MG63 (cell line): ENCODE data around the gene EMILIN1. TPM values are rescaled to one million over a fixed set of nuclear protein-coding genes. Genes with fewer than 3 reads are reported as not detected.
A peak's percentile ranks its signal among the peaks of the same experiment; 100 is the strongest.

Experiments used
- DNase-seq: peaks from one replicate; pipeline ENCODE4 v3.0.0-alpha.2; 2020
- H3K27me3 ChIP-seq: fragments of 250-450 bp; sonication (Bioruptor Pico); 2 replicates; pipeline ENCODE4 v1.5.1; 2020; ENCODE audit warnings: mild to moderate bottlenecking, moderate library complexity
- H3K36me3 ChIP-seq: fragments of 250-450 bp; sonication (Bioruptor Pico); 2 replicates; pipeline ENCODE4 v1.5.1; 2020; ENCODE audit warnings: mild to moderate bottlenecking, moderate library complexity
- H3K4me3 ChIP-seq: fragments of 250-450 bp; sonication (Bioruptor Pico); 2 replicates; pipeline ENCODE4 v1.5.1; 2020; ENCODE audit warnings: mild to moderate bottlenecking, moderate library complexity
- H3K9me3 ChIP-seq: fragments of 250-450 bp; sonication (Bioruptor Pico); 2 replicates; pipeline ENCODE4 v1.5.1; 2020; ENCODE audit warnings: mild to moderate bottlenecking, moderate library complexity
- total RNA-seq: library from RNA; depleted of rRNA; stranded (reverse); fragments of >200 nt; shearing (Covaris generic); gene quantifications from 2 replicates; pipeline ENCODE4 v1.2.3, GENCODE V29; 2014; ENCODE audit warnings: low replicate concordance

Gene EMILIN1
- total RNA-seq, 1 experiment from 2014 or later: 144 TPM

GRCh38 chr2:27085062-27085672 is 6.8 kb downstream of the EMILIN1 start:
- no peak for DNase-seq
- Histone ChIP-seq H3K9me3 (no peaks in the 10 kb centered on the region), H3K27me3 (no peaks in the 10 kb centered on the region), H3K36me3 (peaks cover 24% of the 10 kb centered on the region), H3K4me3 (peak overlapping the region; percentile 57; the same call in 1 of the 2 replicates)

GRCh38 chr2:27085673-27086089 is 7.3 kb downstream of the EMILIN1 start:
- H3K9me3 ChIP-seq: no peaks in the 10 kb centered on the region
- peaks cover 20% of the 10 kb centered on the region for H3K36me3 ChIP-seq
- DNase-seq: peak; percentile 78
- H3K4me3 ChIP-seq: peak overlapping the region; percentile 57
- H3K27me3 ChIP-seq: no peaks in the 10 kb centered on the region

- DNase-seq: peak; percentile 92
- peaks cover 17% of the 10 kb centered on the region for H3K36me3 ChIP-seq
- peak overlapping the region; percentile 57 for H3K4me3 ChIP-seq
- no peaks in the 10 kb centered on the region for H3K27me3 ChIP-seq
- H3K9me3 ChIP-seq: no peaks in the 10 kb centered on the region
These were observed 7.8 kb downstream of the EMILIN1 start for GRCh38 chr2:27086090-27086723.

GRCh38 chr2:27086724-27087593 is 8.5 kb downstream of the EMILIN1 start, which contains the start of gene KHK:
KHK (plus strand) TSS chr2:27086772; CDS start chr2:27087260, 488 bp downstream.
- DNase-seq: no peak
- no peaks in the 10 kb centered on the region for H3K27me3 ChIP-seq

GRCh38 chr2:27087823-27088410 is 9.5 kb downstream of the EMILIN1 start:
- Histone ChIP-seq H3K27me3 (no peaks in the 10 kb centered on the region), H3K9me3 (no peaks in the 10 kb centered on the region), H3K36me3 (peaks cover 7% of the 10 kb centered on the region), H3K4me3 (no peak overlapping the region)
- DNase-seq: no peak

More at GRCh38 chr2:27086724-27087593, 8.5 kb downstream of the EMILIN1 start, which contains the start of gene KHK:
- Histone ChIP-seq H3K9me3 (no peaks in the 10 kb centered on the region), H3K4me3 (peak within 1 kb of the TSS; percentile 57), H3K36me3 (peaks cover 10% of the 10 kb centered on the region)

- H3K36me3 ChIP-seq: peaks cover 7% of the 10 kb centered on the region
- DNase-seq: no peak
- no peak overlapping the region for H3K4me3 ChIP-seq
- no peaks in the 10 kb centered on the region for H3K27me3 ChIP-seq
- no peaks in the 10 kb centered on the region for H3K9me3 ChIP-seq
These were observed 10.2 kb downstream of the EMILIN1 start for GRCh38 chr2:27088634-27089033.

- Histone ChIP-seq H3K4me3 (no peak overlapping the region), H3K36me3 (peaks cover 7% of the 10 kb centered on the region), H3K27me3 (no peaks in the 10 kb centered on the region), H3K9me3 (no peaks in the 10 kb centered on the region)
- no peak for DNase-seq
These were observed 10.9 kb downstream of the EMILIN1 start for GRCh38 chr2:27089111-27089954.

GRCh38 chr2:27091746-27092695 is 13.6 kb downstream of the EMILIN1 start:
- no peaks in the 10 kb centered on the region for H3K27me3 ChIP-seq
- no peak for DNase-seq
- H3K9me3 ChIP-seq: no peaks in the 10 kb centered on the region
- H3K4me3 ChIP-seq: no peak overlapping the region
- H3K36me3 ChIP-seq: no peaks in the 10 kb centered on the region

GRCh38 chr2:27092696-27093429 is 14.4 kb downstream of the EMILIN1 start:
- Histone ChIP-seq H3K4me3 (no peak overlapping the region), H3K27me3 (no peaks in the 10 kb centered on the region), H3K9me3 (no peaks in the 10 kb centered on the region), H3K36me3 (no peaks in the 10 kb centered on the region)
- no peak for DNase-seq

- no peak for DNase-seq
- H3K4me3 ChIP-seq: no peak overlapping the region
These were observed 15.3 kb downstream of the EMILIN1 start for GRCh38 chr2:27093430-27094352.

GRCh38 chr2:27094353-27094984 is 16.1 kb downstream of the EMILIN1 start:
- Histone ChIP-seq H3K4me3 (no peak overlapping the region), H3K27me3 (no peaks in the 10 kb centered on the region), H3K36me3 (no peaks in the 10 kb centered on the region), H3K9me3 (no peaks in the 10 kb centered on the region)
- DNase-seq: no peak

More at GRCh38 chr2:27093430-27094352, 15.3 kb downstream of the EMILIN1 start:
- Histone ChIP-seq H3K9me3 (no peaks in the 10 kb centered on the region), H3K36me3 (no peaks in the 10 kb centered on the region), H3K27me3 (no peaks in the 10 kb centered on the region)

- no peaks in the 10 kb centered on the region for H3K27me3 ChIP-seq
- H3K4me3 ChIP-seq: no peak overlapping the region
- H3K9me3 ChIP-seq: no peaks in the 10 kb centered on the region
- H3K36me3 ChIP-seq: no peaks in the 10 kb centered on the region
- no peak for DNase-seq
These were observed 17.0 kb downstream of the EMILIN1 start for GRCh38 chr2:27095427-27095744.
